Endodermal cell (in vitro differentiated cells): ENCODE measurements around the gene CD14. TPM values are rescaled to one million over a fixed set of nuclear protein-coding genes. Genes with fewer than 3 reads are reported as not detected.

ENCODE experiments used
- DNase-seq: peaks from one replicate; pipeline ENCODE4 v3.0.0-alpha.2; 2017
- H3K27ac ChIP-seq: 2 replicates; pipeline ENCODE4 v1.5.1; 2013; ENCODE audit warnings: mild to moderate bottlenecking, low read depth, low read length, moderate library complexity
- H3K27me3 ChIP-seq: 2 replicates; pipeline ENCODE4 v1.6.1; 2013; ENCODE audit warnings: mild to moderate bottlenecking, low read length, moderate library complexity; ENCODE audit not compliant: insufficient read depth, control insufficient read depth, poor library complexity, severe bottlenecking
- H3K36me3 ChIP-seq: 2 replicates; pipeline ENCODE4 v1.7.0; 2013; ENCODE audit warnings: mild to moderate bottlenecking, low read length, moderate library complexity; ENCODE audit not compliant: control insufficient read depth, insufficient read depth
- H3K4me1 ChIP-seq: one replicate; pipeline ENCODE4 v1.7.0; 2013; ENCODE audit warnings: low read length; ENCODE audit not compliant: control insufficient read depth, insufficient read depth
- H3K4me3 ChIP-seq: 2 replicates; pipeline ENCODE4 v1.5.1; 2013; ENCODE audit warnings: mild to moderate bottlenecking, low read length, moderate library complexity
- H3K9ac ChIP-seq: 2 replicates; pipeline ENCODE4 v1.6.1; 2013; ENCODE audit warnings: mild to moderate bottlenecking, low read length, moderate library complexity; ENCODE audit not compliant: poor library complexity, severe bottlenecking; ENCODE audit errors: extremely low read depth
- H3K9me3 ChIP-seq: 2 replicates; pipeline ENCODE4 v1.6.1; 2013; ENCODE audit warnings: mild to moderate bottlenecking, low read length, moderate library complexity; ENCODE audit not compliant: control insufficient read depth
- H3K27ac Mint-ChIP-seq: 2 replicates; pipeline ENCODE4 v1.8.0; 2020; ENCODE audit warnings: mixed read lengths
- H3K27me3 Mint-ChIP-seq: 2 replicates; pipeline ENCODE4 v1.8.0; 2021; ENCODE audit warnings: mild to moderate bottlenecking, mixed read lengths; ENCODE audit not compliant: insufficient read depth
- H3K36me3 Mint-ChIP-seq: 2 replicates; pipeline ENCODE4 v1.8.0; 2020; ENCODE audit warnings: low read depth, mixed read lengths
- H3K4me1 Mint-ChIP-seq: 2 replicates; pipeline ENCODE4 v1.8.0; 2020; ENCODE audit warnings: mixed read lengths
- H3K4me3 Mint-ChIP-seq: 2 replicates; pipeline ENCODE4 v1.8.0; 2020; ENCODE audit warnings: mild to moderate bottlenecking, moderate library complexity, mixed read lengths
- H3K9me3 Mint-ChIP-seq: 2 replicates; pipeline ENCODE4 v1.8.0; 2020; ENCODE audit warnings: mild to moderate bottlenecking, mixed read lengths
- WGBS, 2 experiments: methylation state at CpG; one replicate each; pipeline versions ENCODE4 v1.1.5 to v1.1.7; 2013; ENCODE audit warnings: missing lambda C conversion rate in 2 of 2, mixed read lengths in 1 of 2; ENCODE audit not compliant: insufficient coverage in 1 of 2, insufficient read length in 1 of 2; 5-methylcytosine and 5-hydroxymethylcytosine counted together
- long read RNA-seq, 4 experiments: library from polyadenylated mRNA in 2 of 4; library from RNA in 1 of 4; library from capped mRNA in 1 of 4; stranded (forward) in 3 of 4; unstranded in 1 of 4; transcript quantifications; one replicate each; pipeline ENCODE4 v2.0.0, GENCODE V29; 2020 to 2021; ENCODE audit warnings: inconsistent platforms in 1 of 4
- polyA plus RNA-seq, 2 experiments: library from polyadenylated mRNA; stranded (reverse); fragments of 50-300 nt; gene quantifications; one replicate each; pipeline ENCODE4 v1.2.3, GENCODE V29; 2013
- total RNA-seq, 2 donors: library from RNA; stranded (reverse); fragmentation: NEBNext Ultra II Directional in 1 of 2; extraction: Animal tissue kit (Norgen Biotek cat#: 25700) in 1 of 2; gene quantifications; 2 replicates in 1 of 2; 3 replicates in 1 of 2; pipeline ENCODE4 v1.2.1, GENCODE V29; 2021
- TF ChIP-seq, protein P1 (sequence below): fragments of 200-600 bp; sonication (generic); conservative IDR thresholded peaks from 2 replicates; pipeline ENCODE4 v1.5.0; 2021; ENCODE audit warnings: antibody characterized with exemption, mild to moderate bottlenecking

CD14 gene
- total RNA-seq: under 1 TPM in 1 of 2 donors, not detected in 1; 0.18 TPM
- polyA plus RNA-seq (2013, experiment 1 of 2): 0.36 TPM
- polyA plus RNA-seq (2013, experiment 2 of 2): 0.79 TPM
- long read RNA-seq, experiment 1: 0 reads
- long read RNA-seq, experiment 2: 0 reads
- long read RNA-seq, experiment 3: 0 reads
- long read RNA-seq, experiment 4: 0 reads

DNA sequence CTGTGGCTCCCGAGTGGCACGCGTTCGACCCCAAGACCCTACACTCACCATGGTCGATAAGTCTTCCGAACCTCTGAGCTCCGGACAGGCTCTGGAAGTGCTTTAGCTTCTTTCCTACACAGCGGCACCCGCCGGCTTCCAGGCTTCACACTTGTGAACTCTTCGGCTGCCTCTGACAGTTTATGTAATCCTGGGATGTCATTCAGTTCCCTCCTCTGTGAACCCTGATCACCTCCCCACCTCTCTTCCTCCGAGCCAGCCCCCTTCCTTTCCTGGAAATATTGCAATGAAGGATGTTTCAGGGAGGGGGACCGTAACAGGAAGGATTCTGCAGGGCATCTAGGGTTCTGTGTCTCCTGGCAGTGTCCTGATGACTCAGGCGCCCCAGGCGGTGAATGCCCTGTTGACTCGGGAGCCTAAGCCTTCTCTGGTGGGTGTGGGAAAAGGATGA is at the start of gene CD14:
Gene CD14 (minus strand): TSS at position 155 of the 451 bp plus-strand sequence. CDS start 104 bp downstream, at position 51.
- peaks cover 15% of the 10 kb centered on the region for H3K27me3 Mint-ChIP-seq
- peaks cover 49% of the 10 kb centered on the region for H3K9me3 Mint-ChIP-seq
- Histone ChIP-seq H3K9me3 (peaks cover 27% of the 10 kb centered on the region), H3K9ac (no peak within 1 kb of the TSS), H3K36me3 (no peaks in the 10 kb centered on the region), H3K27ac (no peak within 1 kb of the TSS), H3K4me1 (peaks cover 3% of the 10 kb centered on the region), H3K4me3 (peak within 1 kb of the TSS; percentile 47), H3K27me3 (peaks cover 39% of the 10 kb centered on the region)
- no peak for DNase-seq
- WGBS, 2 experiments: 47 to 59% methylated on average over 10 to 16 of the region's 16 CpGs
- peaks cover 2% of the 10 kb centered on the region for H3K36me3 Mint-ChIP-seq
- no peak within 1 kb of the TSS for H3K27ac Mint-ChIP-seq
- H3K4me1 Mint-ChIP-seq: peaks cover under 1% of the 10 kb centered on the region
- no peak within 1 kb of the TSS for H3K4me3 Mint-ChIP-seq
- TF ChIP-seq, protein P1, sequence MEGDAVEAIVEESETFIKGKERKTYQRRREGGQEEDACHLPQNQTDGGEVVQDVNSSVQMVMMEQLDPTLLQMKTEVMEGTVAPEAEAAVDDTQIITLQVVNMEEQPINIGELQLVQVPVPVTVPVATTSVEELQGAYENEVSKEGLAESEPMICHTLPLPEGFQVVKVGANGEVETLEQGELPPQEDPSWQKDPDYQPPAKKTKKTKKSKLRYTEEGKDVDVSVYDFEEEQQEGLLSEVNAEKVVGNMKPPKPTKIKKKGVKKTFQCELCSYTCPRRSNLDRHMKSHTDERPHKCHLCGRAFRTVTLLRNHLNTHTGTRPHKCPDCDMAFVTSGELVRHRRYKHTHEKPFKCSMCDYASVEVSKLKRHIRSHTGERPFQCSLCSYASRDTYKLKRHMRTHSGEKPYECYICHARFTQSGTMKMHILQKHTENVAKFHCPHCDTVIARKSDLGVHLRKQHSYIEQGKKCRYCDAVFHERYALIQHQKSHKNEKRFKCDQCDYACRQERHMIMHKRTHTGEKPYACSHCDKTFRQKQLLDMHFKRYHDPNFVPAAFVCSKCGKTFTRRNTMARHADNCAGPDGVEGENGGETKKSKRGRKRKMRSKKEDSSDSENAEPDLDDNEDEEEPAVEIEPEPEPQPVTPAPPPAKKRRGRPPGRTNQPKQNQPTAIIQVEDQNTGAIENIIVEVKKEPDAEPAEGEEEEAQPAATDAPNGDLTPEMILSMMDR: no peak

DNA sequence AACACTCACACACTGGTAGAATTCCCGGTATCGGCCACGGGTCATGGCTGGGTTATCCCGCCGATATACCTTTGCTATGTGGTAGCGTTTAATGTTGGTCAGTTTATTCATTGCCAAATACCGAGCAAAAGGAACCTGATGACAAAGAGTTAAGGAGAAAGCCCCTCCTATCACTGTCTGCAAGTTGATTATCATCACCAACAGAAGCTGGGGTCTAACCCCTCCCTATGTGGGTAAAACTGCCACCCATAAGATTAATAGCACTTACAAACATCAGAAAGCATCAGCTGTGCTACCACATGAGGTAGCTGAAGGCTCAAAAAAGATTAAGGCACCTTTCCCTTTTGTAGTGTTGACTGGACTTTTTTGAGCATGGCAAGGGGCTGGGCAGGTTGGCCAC is 46.0 kb upstream of the CD14 start:
- H3K9me3 ChIP-seq: no peaks in the 10 kb centered on the region
- no peaks in the 10 kb centered on the region for H3K27me3 ChIP-seq
- no peaks in the 10 kb centered on the region for H3K4me1 Mint-ChIP-seq
- peaks cover 73% of the 10 kb centered on the region for H3K36me3 Mint-ChIP-seq
- DNase-seq: no peak
- H3K27ac ChIP-seq: no peak overlapping the region
- peaks cover 83% of the 10 kb centered on the region for H3K36me3 ChIP-seq
- H3K9me3 Mint-ChIP-seq: no peaks in the 10 kb centered on the region
- no peak overlapping the region for H3K4me3 Mint-ChIP-seq
- H3K27ac Mint-ChIP-seq: no peak overlapping the region
- no peak overlapping the region for H3K9ac ChIP-seq
- no peaks in the 10 kb centered on the region for H3K4me1 ChIP-seq
- no peaks in the 10 kb centered on the region for H3K27me3 Mint-ChIP-seq
- TF ChIP-seq, protein P1: no peak
- H3K4me3 ChIP-seq: no peak overlapping the region
- WGBS, 2 experiments: 97 to 100% methylated on average over 1 to 7 of the region's 7 CpGs

DNA sequence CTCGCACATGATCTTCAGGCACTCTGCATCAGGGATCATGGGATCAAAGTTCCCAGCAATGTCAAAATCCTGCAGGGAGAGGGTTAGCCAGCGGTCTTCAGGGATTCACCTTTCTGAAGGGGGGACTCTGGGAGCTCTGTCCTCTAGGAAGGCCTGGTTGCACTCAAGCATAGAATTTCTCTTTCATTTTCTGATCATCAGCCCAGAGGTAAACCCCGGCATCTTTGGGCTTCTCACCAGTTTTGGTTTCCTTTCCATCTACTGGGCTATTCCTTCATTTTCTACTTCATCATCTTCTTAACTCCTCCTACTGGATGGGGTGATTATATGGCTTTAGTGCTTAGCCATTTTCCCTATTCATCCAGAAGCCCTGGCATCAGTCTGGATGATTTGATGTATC is 45.0 kb upstream of the CD14 start:
- no peak for DNase-seq
- H3K9ac ChIP-seq: no peak overlapping the region
- Mint-ChIP-seq H3K9me3 (no peaks in the 10 kb centered on the region), H3K4me1 (no peaks in the 10 kb centered on the region), H3K27ac (no peak overlapping the region), H3K27me3 (no peaks in the 10 kb centered on the region), H3K36me3 (peaks cover 72% of the 10 kb centered on the region), H3K4me3 (no peak overlapping the region)
- TF ChIP-seq, protein P1: no peak
- no peaks in the 10 kb centered on the region for H3K27me3 ChIP-seq
- H3K9me3 ChIP-seq: no peaks in the 10 kb centered on the region
- no peak overlapping the region for H3K27ac ChIP-seq
- no peaks in the 10 kb centered on the region for H3K4me1 ChIP-seq
- peaks cover 80% of the 10 kb centered on the region for H3K36me3 ChIP-seq
- WGBS, 2 experiments: 97 to 100% methylated on average over 2 to 3 of the region's 3 CpGs
- no peak overlapping the region for H3K4me3 ChIP-seq
